Thymus (tissue), 11 donors: ENCODE data around the gene TGFBRAP1. TPM values are rescaled to one million over a fixed set of nuclear protein-coding genes. Genes with fewer than 3 reads are reported as not detected.
"Not testable (repeated sequence)": the region's sequence is repeated elsewhere in the genome, so short reads cannot be mapped to it uniquely, and the experiment has no call there.

ENCODE experiments used
- DNase-seq, 9 donors: peaks; one replicate each; pipeline ENCODE4 v3.0.0-alpha.2; 2013; ENCODE audit warnings: low spot score in 9 of 9, low read depth in 6 of 9, missing footprints in 1 of 9
- H3K27ac ChIP-seq, 2 donors: one replicate each; pipeline ENCODE4 v1.5.1; 2013; ENCODE audit warnings: control low read depth in 1 of 2, low read depth in 1 of 2, low read length in 1 of 2, mild to moderate bottlenecking in 1 of 2, moderate library complexity in 1 of 2
- H3K27me3 ChIP-seq, 2 donors: one replicate each; pipeline ENCODE4 v1.5.1; 2013; ENCODE audit warnings: low read length in 1 of 2; ENCODE audit not compliant: control insufficient read depth in 2 of 2, insufficient read depth in 1 of 2
- H3K36me3 ChIP-seq, 2 donors: one replicate each; pipeline ENCODE4 v1.5.1; 2013; ENCODE audit warnings: low read length in 1 of 2, mild to moderate bottlenecking in 1 of 2, moderate library complexity in 1 of 2; ENCODE audit not compliant: control insufficient read depth in 2 of 2, insufficient read depth in 2 of 2
- H3K4me1 ChIP-seq, 2 donors: one replicate each; pipeline ENCODE4 v1.5.1; 2013; ENCODE audit warnings: low read length in 2 of 2; ENCODE audit not compliant: control insufficient read depth in 2 of 2, insufficient read depth in 2 of 2
- H3K4me3 ChIP-seq, 2 donors: one replicate each; pipeline ENCODE4 v1.5.1; 2013; ENCODE audit warnings: low read length in 2 of 2, control low read depth in 1 of 2, mild to moderate bottlenecking in 1 of 2
- H3K9me3 ChIP-seq, 2 donors: one replicate each; pipeline ENCODE4 v1.5.1; 2013; ENCODE audit warnings: low read length in 1 of 2, mild to moderate bottlenecking in 1 of 2; ENCODE audit not compliant: control insufficient read depth in 2 of 2, insufficient read depth in 1 of 2
- WGBS: extraction: QIAGEN DNeasy Blood & Tissue Kit; methylation state at CpG from one replicate; pipeline ENCODE4 v1.1.7; 2013; 5-methylcytosine and 5-hydroxymethylcytosine counted together
- polyA plus RNA-seq: library from polyadenylated mRNA; stranded (reverse); fragments of 200-250 nt; gene quantifications from one replicate; pipeline ENCODE4 v1.2.3, GENCODE V29; 2013
- total RNA-seq: library from RNA; stranded (reverse); fragments of 120-200 nt; gene quantifications from one replicate; pipeline ENCODE4 v1.2.4, GENCODE V29; 2013
- donor health status: healthy.

Gene TGFBRAP1
- total and polyA plus RNA-seq, 2 donors = 6.1 to 7.3 TPM

DNA sequence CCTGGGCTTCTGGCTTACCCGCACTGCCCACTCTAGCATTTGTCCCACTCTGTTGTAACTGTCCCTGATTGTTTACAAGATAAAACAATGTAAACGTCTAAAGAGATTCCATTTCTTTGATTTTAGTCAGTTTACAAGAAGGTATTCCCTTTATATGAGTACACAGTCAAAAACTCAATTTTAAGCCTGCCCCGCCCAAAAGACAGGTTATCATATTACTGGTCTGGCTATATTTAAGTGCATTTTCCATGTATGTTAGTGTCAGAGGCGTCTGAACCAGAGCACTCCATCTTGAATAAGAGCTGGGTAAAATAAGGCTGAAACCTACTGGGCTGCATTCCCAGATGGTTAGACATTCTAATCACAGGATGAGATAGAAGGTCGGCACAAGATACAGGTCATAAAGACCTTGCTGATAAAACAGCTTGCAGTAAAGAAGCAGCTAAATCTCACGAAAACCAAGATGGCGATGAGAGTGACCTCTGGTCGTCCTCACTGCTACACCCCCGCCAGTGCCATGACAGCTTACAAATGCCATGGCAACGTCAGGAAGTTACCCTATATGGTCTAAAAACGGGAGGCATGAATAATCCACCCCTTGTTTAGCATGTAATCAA is 73.0 kb downstream of the TGFBRAP1 start:
- no peaks in the 10 kb centered on the region for H3K9me3 ChIP-seq
- no peak for DNase-seq
- WGBS = 97% methylated on average over 11 of the region's 11 CpGs

DNA sequence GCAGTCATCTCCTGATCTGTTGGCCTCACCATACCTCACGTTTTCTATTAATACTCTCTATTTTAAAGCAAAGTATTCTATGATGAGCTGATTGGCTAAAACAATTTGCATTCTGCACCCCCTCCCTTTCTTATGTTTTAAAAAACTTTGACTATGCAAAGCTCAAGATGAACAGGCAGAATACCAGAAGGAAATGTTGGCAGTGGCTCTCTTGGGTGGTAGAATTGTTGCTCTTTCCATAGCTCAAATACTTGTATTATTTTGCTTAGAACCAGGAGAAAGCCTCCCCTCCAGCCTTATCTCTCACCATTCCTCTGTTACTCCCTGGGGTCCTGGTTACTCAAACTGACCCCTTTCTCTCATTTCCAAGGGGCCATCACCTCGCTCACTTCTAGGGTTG is 73.6 kb downstream of the TGFBRAP1 start:
- no peaks in the 10 kb centered on the region for H3K4me1 ChIP-seq
- no peaks in the 10 kb centered on the region for H3K27me3 ChIP-seq
- no peak overlapping the region for H3K27ac ChIP-seq
- no peak overlapping the region for H3K4me3 ChIP-seq
- no peaks in the 10 kb centered on the region for H3K36me3 ChIP-seq
- H3K9me3 ChIP-seq = no peaks in the 10 kb centered on the region
- no peak for DNase-seq
- over 99% methylated on average over 2 of the region's 2 CpGs for WGBS

More for the DNA sequence above, 73.0 kb downstream of the TGFBRAP1 start:
- Histone ChIP-seq H3K4me1 (no peaks in the 10 kb centered on the region), H3K36me3 (no peaks in the 10 kb centered on the region), H3K27ac (no peak overlapping the region), H3K4me3 (no peak overlapping the region), H3K27me3 (no peaks in the 10 kb centered on the region)

DNA sequence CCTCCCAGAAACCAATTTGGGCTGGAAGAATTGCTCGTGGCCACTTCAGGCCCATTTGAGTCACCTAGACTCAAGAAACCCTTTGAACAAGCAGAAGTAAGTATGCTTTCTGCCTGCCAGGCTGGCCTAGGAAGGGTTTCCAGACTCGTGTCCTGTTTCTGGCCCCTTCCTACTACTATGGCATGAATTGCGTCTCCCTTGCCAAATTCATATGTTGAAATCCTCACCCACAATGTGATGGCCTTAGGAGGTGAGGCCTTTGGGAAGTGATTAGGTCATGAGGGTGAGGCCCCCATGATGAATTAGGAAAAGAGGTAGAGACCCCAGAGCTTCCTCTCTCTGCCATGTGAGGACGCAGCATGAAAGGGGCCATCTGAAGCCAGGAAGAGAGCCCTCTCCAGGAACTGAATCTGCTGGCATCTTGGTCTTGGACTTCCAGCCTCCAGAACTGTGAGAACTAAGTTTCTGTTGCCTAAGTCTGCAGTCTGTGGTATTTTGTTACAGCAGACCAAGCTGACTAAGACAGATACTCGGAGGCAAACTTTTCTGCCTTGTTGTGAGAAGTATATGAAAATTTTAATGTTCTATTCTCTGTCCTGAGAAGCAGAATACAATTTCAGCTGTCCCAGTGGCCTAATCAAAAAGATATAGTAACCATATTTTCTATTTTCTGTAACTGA is 74.9 kb downstream of the TGFBRAP1 start:
- no peak overlapping the region for H3K27ac ChIP-seq
- no peaks in the 10 kb centered on the region for H3K36me3 ChIP-seq
- DNase-seq = no peak
- WGBS = 97% methylated on average over 5 of the region's 5 CpGs
- no peaks in the 10 kb centered on the region for H3K27me3 ChIP-seq
- H3K4me1 ChIP-seq = no peaks in the 10 kb centered on the region
- no peaks in the 10 kb centered on the region for H3K9me3 ChIP-seq
- no peak overlapping the region for H3K4me3 ChIP-seq

DNA sequence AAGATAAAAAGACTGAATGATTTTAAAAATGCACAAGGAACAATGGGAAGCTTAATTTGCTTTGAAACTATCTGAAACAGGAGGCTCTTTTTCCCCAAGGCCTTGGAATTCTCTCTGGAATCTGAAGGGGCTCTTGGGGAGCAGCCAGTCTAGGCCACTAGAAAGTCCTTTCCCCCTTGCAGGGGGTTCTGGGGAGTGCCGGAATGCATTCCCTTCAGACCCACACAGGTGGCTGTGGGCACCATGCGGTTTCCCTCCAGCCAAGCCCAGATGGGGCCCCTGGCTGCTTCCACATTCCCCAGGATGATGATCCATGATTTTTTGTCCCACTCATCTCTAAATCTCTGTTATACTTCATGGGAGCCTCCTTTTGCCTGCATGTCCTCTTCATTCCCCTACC is 77.3 kb downstream of the TGFBRAP1 start:
- no peaks in the 10 kb centered on the region for H3K4me1 ChIP-seq
- H3K9me3 ChIP-seq = peaks cover 0 to 3% of the 10 kb centered on the region in 2 donors
- DNase-seq = no peak
- WGBS = 98% methylated on average over 2 of the region's 2 CpGs
- H3K27ac ChIP-seq = no peak overlapping the region
- H3K27me3 ChIP-seq = no peaks in the 10 kb centered on the region
- H3K4me3 ChIP-seq = no peak overlapping the region
- H3K36me3 ChIP-seq = no peaks in the 10 kb centered on the region

- DNase-seq, H3K9me3 ChIP-seq, H3K27ac ChIP-seq, H3K4me1 ChIP-seq, H3K27me3 ChIP-seq, H3K36me3 ChIP-seq, H3K4me3 ChIP-seq: not testable (repeated sequence)
- WGBS = 98% methylated on average over 43 of the region's 43 CpGs
Observed at GRCh38 chr2:105251016-105251648, 78.4 kb downstream of the TGFBRAP1 start.

DNA sequence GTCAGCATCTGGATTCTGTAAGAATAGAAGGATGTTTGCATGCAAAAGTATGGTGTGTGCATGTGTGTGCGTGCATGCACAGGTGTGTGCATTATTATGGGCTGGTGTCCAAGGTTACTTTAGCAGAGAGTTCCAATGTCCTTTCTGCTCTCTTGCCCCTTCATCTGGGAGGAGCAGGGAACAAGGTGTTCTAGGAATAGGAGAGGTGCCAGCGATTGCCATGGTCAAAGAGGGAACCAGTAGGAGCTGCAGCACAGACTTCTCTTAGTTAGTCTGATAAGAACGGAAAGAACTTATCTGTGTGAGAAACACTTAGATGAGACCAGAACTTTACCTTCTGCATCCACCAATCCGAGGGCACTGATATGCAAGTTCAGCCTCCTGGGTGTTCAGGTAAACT is 79.6 kb downstream of the TGFBRAP1 start:
- DNase-seq = no peak
- Histone ChIP-seq H3K4me3 (no peak overlapping the region), H3K27ac (no peak overlapping the region), H3K4me1 (no peaks in the 10 kb centered on the region), H3K9me3 (peaks cover 0 to 3% of the 10 kb centered on the region in 2 donors), H3K27me3 (no peaks in the 10 kb centered on the region), H3K36me3 (no peaks in the 10 kb centered on the region)
- 95% methylated on average over 4 of the region's 4 CpGs for WGBS

GRCh38 chr2:105249181-105249580 is 80.4 kb downstream of the TGFBRAP1 start:
- no peak for DNase-seq
- Histone ChIP-seq H3K36me3 (no peaks in the 10 kb centered on the region), H3K27me3 (no peaks in the 10 kb centered on the region), H3K27ac (no peak overlapping the region), H3K4me3 (no peak overlapping the region), H3K4me1 (no peaks in the 10 kb centered on the region), H3K9me3 (peaks cover 0 to 3% of the 10 kb centered on the region in 2 donors)
- WGBS = 94% methylated on average over 5 of the region's 5 CpGs

- H3K27me3 ChIP-seq = no peaks in the 10 kb centered on the region
- no peak for DNase-seq
- peaks cover 0 to 3% of the 10 kb centered on the region in 2 donors for H3K9me3 ChIP-seq
- H3K4me1 ChIP-seq = no peaks in the 10 kb centered on the region
- 94% methylated on average over 4 of the region's 4 CpGs for WGBS
- no peak overlapping the region for H3K4me3 ChIP-seq
- no peak overlapping the region for H3K27ac ChIP-seq
- H3K36me3 ChIP-seq = no peaks in the 10 kb centered on the region
Observed at GRCh38 chr2:105248316-105249070, 81.0 kb downstream of the TGFBRAP1 start.

DNA sequence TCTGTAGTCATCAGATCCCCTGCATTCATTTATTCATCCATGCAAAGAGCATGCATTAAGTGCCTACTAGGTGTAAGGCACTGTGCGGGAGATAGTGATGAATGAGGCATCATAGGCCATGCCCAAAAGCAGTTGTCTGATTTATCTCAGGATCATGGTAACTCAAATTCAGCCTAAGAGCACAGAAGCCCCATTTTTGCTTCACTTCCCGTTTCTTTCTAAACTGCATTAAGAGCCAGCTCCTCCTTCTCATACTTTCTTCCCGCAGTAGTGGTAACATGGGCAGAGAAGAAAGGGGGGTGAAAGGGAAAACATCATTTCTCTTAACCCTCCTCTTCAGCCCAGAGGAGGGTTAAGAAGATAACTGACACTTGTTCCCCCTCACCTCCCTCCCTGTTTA is 85.1 kb downstream of the TGFBRAP1 start:
- Histone ChIP-seq H3K27ac (no peak overlapping the region), H3K4me1 (no peaks in the 10 kb centered on the region), H3K27me3 (no peaks in the 10 kb centered on the region), H3K36me3 (no peaks in the 10 kb centered on the region), H3K9me3 (peaks cover 0 to 3% of the 10 kb centered on the region in 2 donors), H3K4me3 (no peak overlapping the region)
- no peak for DNase-seq
- WGBS = 58% methylated on average over 3 of the region's 3 CpGs
